ENCODE results near the gene CRPPA. TPM values are rescaled to one million over a fixed set of nuclear protein-coding genes. Genes with fewer than 3 reads are reported as not detected.

CRPPA gene
- total and polyA plus RNA-seq, 2 of the 4 experiments (the other 2 are of a cell fraction), result 0.67 to 1.3 TPM

GRCh38 chr7:16450366-16450765 is 29.0 kb upstream of the CRPPA start:
- no peak overlapping the region for H3K4me3 ChIP-seq (ENCODE audit: insufficient read depth, low read depth, low read length)
- WGBS, 2 experiments (ENCODE audit: extremely low coverage in 2 of 2, insufficient read length in 1 of 2), result no CpG with 5 or more reads among the region's 6 CpGs
- no peak overlapping the region for H2AK9ac ChIP-seq (replicated peaks; ENCODE audit: low read depth, low read length, poor library complexity)
- H3K18ac ChIP-seq (ENCODE audit: low read depth, low read length), result peak overlapping the region; percentile 5; the same call in 1 of the 2 replicates
- no peaks in the 10 kb centered on the region for H3K27me3 ChIP-seq (ENCODE audit: control insufficient read depth, insufficient read depth, low read length)
- DNase-seq, result no peak
- H2AFZ ChIP-seq (replicated peaks; ENCODE audit: low read length, poor library complexity), result peak overlapping the region; percentile 46
- no peaks in the 10 kb centered on the region for H3K9me3 ChIP-seq (ENCODE audit: control insufficient read depth, insufficient read depth, low read length)
- H4K20me1 ChIP-seq (ENCODE audit: insufficient read depth, low read length), result no peaks in the 10 kb centered on the region
- peak overlapping the region; percentile 33; the same call in 1 of the 2 replicates for H3K4ac ChIP-seq (ENCODE audit: low read depth, low read length)
- ATAC-seq (ENCODE audit: low read depth), result no peak
- intact Hi-C loops (cut with micrococcal nuclease) (no loop called here), in situ Hi-C loops (cut with MboI; ENCODE audit: low sequenced_read_pairs) (no loop called here), dilution Hi-C loops (cut with HindIII; ENCODE audit: low sequenced_read_pairs, unreplicated experiment) (no loop called here)
- peak overlapping the region; percentile 73; the same call in 1 of the 3 replicates for H2BK15ac ChIP-seq (ENCODE audit: low read depth, low read length)
- H3K9ac ChIP-seq (ENCODE audit: low read depth, low read length), result no peak overlapping the region
- no peak overlapping the region for H4K8ac ChIP-seq (ENCODE audit: low read depth in 2 of 2, low read length in 2 of 2)
- H3K4me2 ChIP-seq (ENCODE audit: low read depth, low read length), result peak overlapping the region; percentile 0; the same call in 1 of the 2 replicates
- no TSS peak for BruUV-seq (replicated peaks)
- H3K56ac ChIP-seq (ENCODE audit: extremely low read depth, insufficient read depth, low read length), result no peak overlapping the region
- H3K27ac ChIP-seq (ENCODE audit: insufficient read depth, low read length), result no peak overlapping the region
- peak overlapping the region; percentile 57; the same call in 1 of the 2 replicates for H3K14ac ChIP-seq (replicated peaks; ENCODE audit: low read depth, low read length)
- peaks cover 3% of the 10 kb centered on the region; the same call in 1 of the 2 replicates for H3K4me1 ChIP-seq (ENCODE audit: control insufficient read depth, insufficient read depth, low read length)
- ChIA-PET CTCF (no interaction called here), POLR2A (ENCODE audit: unreplicated experiment) (no interaction called here)
- no peak overlapping the region for H4K91ac ChIP-seq (ENCODE audit: insufficient read depth, low read depth, low read length)
- H2AK5ac ChIP-seq (ENCODE audit: low read depth, low read length), result peak overlapping the region; percentile 56; the same call in 1 of the 2 replicates
- 0 out of 2 replicates have a peak overlapping the region, but pooled peaks have one; percentile 0 for H4K5ac ChIP-seq (ENCODE audit: low read depth, low read length)
- peaks cover 3% of the 10 kb centered on the region for H3K9me1 ChIP-seq (ENCODE audit: insufficient read depth, low read length)
- H2BK120ac ChIP-seq (ENCODE audit: low read depth, low read length), result peak overlapping the region; percentile 11; the same call in 1 of the 2 replicates
- H3K79me1 ChIP-seq (ENCODE audit: low read depth in 1 of 2, low read length in 2 of 2), result no peaks in the 10 kb centered on the region
- no peak overlapping the region for H2BK5ac ChIP-seq (ENCODE audit: low read depth, low read length, poor library complexity, severe bottlenecking)
- H3K23ac ChIP-seq (ENCODE audit: low read depth, low read length), result peak overlapping the region; percentile 6; the same call in 1 of the 2 replicates
- no peak for TF ChIP-seq CEBPB (IDR thresholded peaks at IDR 0.05; ENCODE audit: low read depth, low read length)
- TF ChIP-seq USF2 (IDR thresholded peaks at IDR 0.05; ENCODE audit: low read depth, low read length), result no peak
- TF ChIP-seq MAFK (IDR thresholded peaks at IDR 0.05; ENCODE audit: low read depth, low read length), result no peak
- no peak for TF ChIP-seq POLR2A (IDR thresholded peaks at IDR 0.05; ENCODE audit: low read depth, low read length)
- no peak for TF ChIP-seq CTCF (conservative IDR thresholded peaks at IDR 0.05; ENCODE audit: low read depth, low read length)
- no peaks in the 10 kb centered on the region for H3K36me3 ChIP-seq (ENCODE audit: control insufficient read depth, insufficient read depth, low read length)
- H2BK20ac ChIP-seq (ENCODE audit: low read depth, low read length), result peak overlapping the region; percentile 81

Data from IMR-90 (cell line).